Left colon (tissue), 2 donors: ENCODE results near the gene KRT82. TPM values are rescaled to one million over a fixed set of nuclear protein-coding genes. Genes with fewer than 3 reads are reported as not detected.
A peak's percentile ranks its signal among the peaks of the same experiment; 100 is the strongest.

ENCODE experiments used
- ATAC-seq: fragments of 200-7000 bp; cut with Tn5 transposase; one replicate; pipeline ENCODE4 v1.9.1; 2020; ENCODE audit warnings: mild to moderate bottlenecking, moderate library complexity
- DNase-seq, 2 donors: peaks; one replicate each; pipeline ENCODE4 v3.0.0-alpha.2; 2020
- intact Hi-C, 2 donors: fragments of 100-400 bp; cut with DNase I in 1 of 2; cut with micrococcal nuclease in 1 of 2; formaldehyde crosslinking; loops; one replicate each; pipeline versions ENCODE4 v1.11.2 to v1.14.0; 2022; cut with DNase I, micrococcal nuclease
- total RNA-seq, 2 donors: library from RNA; stranded (reverse); fragmentation: NEBNext Ultra II Directional; extraction: Animal tissue kit (Norgen Biotek cat#: 25700); gene quantifications; one replicate each; pipeline ENCODE4 v1.2.1, GENCODE V29; 2021
- donor health status: DM: no; HTN: no; CAD: no.
- donor health status: DM: yes; HTN: yes; CAD: no.

The KRT82 gene
- total RNA-seq, 2 donors from 2014 or later: not detected

DNA sequence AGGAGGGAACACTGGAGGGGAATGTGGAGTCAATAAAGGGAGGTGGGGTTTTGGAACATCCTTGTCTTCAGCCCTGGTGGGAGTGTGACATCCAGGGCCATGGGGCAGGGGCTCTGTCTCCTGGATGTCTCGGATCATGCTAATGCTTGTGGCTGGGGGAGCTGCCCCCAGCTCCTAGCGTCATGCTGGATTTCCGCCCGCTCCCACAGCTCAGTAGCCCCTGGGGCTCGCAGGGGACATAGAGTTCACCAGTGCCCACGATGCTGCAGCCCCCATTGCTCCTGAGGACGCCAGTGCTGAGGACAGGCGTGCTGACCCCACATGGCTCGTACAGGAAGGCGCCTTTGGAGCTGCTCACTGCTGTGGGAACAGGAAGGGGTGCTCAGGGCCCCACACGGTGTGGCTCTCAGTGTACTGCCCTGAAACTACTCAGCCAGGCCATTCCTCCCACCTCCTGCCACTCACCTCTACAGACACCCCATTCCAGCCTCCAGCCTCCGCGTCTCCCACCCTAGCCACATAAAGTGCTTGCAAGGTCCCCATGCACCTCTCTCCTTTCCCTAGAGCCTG lies 11.2 kb downstream of the KRT82 start:
- intact Hi-C loops: loop anchor here in 1 of 2 donors (5.0 kb wide), 1 partner anchor 112 kb away; no protein-coding TSS in a partner anchor
- no peak for ATAC-seq
- DNase-seq: no peak

DNA sequence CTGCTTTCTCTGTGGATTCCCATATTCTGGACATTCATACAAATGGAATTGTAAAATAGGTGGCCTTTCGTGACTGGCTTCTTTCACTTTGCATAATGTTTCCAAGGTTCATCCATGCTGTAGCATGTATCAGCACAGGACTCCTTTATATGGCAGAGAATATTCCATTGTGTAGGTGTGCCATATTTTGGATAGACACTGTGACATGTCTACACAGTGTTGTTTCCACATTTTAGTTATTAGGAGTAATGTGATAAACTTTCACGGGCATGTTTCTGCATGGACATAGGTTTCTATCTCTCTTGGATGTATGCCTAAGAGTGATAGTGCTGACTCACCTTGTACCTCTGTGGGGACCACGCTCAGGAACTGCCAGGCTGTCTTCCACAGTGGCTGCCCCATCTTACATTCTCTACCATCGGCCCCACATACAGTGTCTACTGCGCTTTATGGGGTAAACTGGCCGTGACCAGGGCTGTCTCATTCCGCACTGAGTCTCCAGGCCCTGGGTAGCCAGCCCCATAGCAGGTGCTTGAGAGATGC lies 13.6 kb downstream of the KRT82 start:
- ATAC-seq (no peak), DNase-seq (no peak)
- intact Hi-C loops: loop anchor here in 1 of 2 donors (5.0 kb wide), 1 partner anchor 115 kb away; no protein-coding TSS in a partner anchor

DNA sequence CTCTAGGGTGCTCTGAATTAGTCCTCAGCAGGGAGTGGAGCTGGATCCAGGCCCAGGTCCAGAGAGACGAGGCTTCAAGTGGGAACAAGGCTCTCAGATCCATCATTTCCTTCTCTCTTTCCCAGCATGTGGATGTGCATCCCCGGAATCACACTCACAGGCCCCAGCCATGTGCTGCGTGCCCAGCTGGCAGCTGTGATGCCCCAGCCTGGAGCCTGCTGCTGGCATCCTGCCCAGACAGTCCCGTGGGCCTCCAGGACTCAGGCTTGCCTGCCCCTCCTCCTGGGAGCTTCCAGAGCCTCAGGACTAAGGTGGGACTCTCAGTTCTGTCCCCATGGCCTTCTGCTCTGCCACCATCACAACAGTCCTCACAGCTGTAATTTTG lies 14.5 kb downstream of the KRT82 start:
- peak; percentile 55 for ATAC-seq
- peak; percentile 36 to 59 for DNase-seq
- intact Hi-C loops: loop anchor here in 1 of 2 donors (5.0 kb wide), 1 partner anchor 116 kb away; no protein-coding TSS in a partner anchor

DNA sequence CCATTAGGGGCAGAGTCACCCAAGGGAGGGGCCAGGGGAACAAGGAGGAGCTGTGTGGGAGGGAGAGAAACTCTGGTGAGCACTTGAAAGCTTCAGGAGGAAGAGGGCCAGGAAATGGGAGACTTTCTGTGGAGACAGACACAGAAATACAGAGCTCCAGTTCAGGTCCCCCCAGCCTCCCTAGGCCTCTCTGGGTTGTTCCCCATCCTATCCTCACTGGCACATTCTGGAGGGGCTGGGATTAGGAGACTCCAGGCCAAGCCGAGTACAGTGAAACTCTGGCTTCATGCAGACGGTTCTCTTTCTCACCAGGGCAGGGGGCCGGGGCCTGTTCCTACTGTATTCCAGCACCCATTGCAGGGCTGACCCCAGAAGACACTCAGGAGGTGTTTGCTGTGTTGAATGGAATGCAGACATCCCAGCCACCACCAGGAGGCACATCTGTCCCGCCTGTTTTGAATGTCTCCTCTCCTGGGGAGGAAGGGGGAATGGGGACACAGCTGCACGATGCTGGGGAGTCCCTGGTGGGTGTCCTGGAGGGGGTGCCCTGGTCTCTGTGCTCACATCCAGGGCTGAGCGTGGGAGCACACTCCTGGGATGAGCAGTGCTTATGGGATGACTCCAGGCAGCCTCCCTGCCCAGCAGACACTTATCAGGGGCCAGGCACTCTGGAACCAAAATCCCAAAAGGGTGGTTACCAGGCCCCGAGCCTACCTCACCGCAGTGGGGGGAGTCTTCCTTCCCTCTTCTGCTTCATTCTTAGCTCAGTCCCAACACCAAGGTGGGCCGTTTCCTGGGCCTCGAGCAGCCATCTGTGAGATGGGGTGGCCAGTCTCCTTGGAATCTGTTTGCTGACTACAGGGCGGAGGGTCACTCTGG lies 15.2 kb downstream of the KRT82 start:
- DNase-seq (peak in 1 of 2 donors; percentile 22), ATAC-seq (peak; percentile 58)
- intact Hi-C loops: loop anchor here in 1 of 2 donors (5.0 kb wide), 1 partner anchor 116 kb away; no protein-coding TSS in a partner anchor

DNA sequence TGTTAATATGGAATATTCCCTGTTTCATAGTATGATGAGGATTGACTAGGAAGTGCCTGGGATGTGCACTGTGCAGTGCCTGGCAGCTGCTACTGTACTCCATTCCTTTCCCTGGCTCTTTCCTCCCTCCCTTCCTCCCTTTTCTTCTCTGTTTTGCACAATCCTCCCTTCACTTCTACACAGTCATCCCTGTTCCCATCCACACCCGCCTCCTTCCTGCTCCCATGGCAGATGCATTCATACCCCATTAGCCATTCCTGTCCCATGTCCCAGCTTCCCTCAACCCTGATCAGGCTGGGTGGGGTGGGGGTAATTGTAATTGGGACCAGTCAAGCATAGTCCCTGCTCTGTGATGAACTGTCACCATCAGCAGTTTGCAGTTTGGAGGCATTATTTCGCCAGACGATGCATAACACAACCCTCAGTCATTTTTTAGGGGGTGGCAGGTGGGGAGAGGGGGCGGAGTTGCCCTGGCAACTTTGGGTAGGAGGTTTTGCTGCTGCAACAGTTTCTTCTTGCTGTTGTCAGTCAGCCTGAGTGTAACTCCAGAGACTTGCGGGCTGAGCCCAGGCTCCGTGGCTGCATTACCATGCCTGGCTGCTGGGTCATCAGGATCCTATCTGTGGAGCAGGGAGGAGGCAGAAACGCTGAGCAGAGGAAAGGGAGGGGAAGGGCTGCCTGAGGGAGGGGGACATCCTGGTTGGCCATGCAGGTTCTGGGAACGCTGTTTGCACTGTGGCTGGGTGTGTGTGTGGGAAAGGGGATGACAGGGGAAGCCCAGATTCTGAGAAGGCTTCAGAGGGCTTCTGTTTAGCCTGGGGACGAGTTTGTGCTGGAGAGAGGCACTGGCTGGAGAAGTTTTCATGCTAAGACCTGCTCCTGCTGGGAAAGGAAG lies 16.6 kb downstream of the KRT82 start:
- no peak for DNase-seq
- intact Hi-C loops: loop anchor here in 1 of 2 donors (5.0 kb wide), 1 partner anchor 118 kb away; no protein-coding TSS in a partner anchor
- no peak for ATAC-seq

DNA sequence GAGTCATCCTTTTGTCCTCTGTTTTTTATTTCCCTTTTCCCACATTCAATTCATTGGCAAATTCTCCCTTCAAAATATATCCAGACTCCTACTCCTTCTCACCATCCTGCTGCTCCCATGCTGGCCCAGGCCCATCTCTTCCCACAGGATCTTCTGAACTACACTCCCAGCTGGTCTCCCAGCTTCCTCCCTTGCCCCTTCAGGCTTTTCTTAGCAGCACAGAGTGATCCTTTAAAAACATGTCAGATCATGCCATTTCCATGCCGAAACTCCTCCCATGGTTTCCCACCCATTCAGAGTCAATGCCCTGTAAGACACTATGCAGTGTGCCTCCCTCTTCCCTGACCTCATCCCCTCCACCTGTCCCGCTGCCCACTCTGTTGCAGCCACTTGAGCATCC lies 18.3 kb downstream of the KRT82 start:
- ATAC-seq (no peak), DNase-seq (no peak)
- intact Hi-C loops: no loop called here

DNA sequence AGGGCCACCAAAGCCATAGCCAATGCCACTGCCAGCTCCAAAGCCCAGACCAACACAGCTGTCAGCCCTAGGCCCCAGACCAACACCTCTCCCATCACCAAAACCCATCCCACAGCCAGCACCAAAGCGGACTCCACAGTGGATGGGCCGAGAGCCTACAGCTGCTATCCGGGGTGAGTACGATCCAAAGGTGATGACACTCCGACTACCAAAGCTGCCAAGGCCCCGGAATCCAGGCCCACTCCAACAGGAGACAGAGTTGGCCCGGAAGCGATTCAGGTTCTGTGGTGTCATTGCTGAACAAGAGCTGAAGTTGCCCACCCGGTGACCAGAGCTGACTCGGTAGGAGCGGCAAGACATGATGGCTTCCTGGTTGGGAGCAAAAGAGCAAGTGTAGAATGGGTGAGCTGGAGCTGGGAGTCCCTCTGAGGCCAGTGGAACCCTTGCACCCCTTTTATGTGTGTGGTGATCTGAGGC lies 20.9 kb downstream of the KRT82 start, which contains the start of gene KRT84:
KRT84 (minus strand) TSS at position 427 of the 477 bp plus-strand sequence; CDS start at position 360, 67 bp downstream.
- DNase-seq: no peak
- no peak for ATAC-seq
- intact Hi-C loops: no loop called here

DNA sequence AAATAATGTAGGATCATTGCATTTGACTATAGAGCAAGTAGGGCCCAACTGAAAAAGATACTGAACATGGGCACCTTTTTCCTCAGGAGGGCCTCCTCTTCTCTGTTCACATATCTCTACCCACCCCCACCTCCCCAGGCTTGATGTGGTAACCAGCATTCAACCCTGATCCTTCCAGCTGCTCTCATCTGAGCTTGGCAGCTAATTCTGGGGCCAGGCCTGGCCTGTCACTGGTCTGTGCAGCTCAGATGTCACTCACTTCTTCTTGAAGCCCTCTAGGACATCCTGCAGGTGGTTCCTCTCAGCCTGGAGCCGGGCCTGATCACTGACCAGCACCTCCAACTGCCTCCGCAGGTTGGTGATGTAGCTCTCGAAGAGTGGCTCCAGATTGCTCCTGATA lies 22.8 kb downstream of the KRT82 start:
- DNase-seq: no peak
- intact Hi-C loops: no loop called here

DNA sequence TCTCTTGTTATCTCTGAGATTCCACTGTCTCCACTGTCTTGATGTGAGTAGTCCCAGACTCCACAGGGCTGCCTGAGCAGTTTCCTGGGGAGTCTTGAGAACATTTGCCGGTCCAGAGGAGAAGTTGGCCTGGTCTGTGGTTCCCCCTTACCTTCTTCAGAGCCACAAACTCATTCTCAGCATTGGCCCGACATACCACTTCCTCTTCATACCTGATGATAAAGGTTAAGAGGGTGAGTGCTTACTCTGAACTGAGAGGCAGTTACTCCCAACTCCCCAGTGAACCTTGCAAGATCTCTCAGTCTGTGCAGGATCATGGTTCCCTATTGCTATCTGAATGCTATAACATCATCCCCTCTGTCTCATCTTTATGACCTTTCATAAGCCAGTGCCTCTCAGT lies 23.3 kb downstream of the KRT82 start:
- ATAC-seq: no peak
- intact Hi-C loops: no loop called here

More for the DNA sequence above, 22.8 kb downstream of the KRT82 start:
- ATAC-seq: no peak

DNA sequence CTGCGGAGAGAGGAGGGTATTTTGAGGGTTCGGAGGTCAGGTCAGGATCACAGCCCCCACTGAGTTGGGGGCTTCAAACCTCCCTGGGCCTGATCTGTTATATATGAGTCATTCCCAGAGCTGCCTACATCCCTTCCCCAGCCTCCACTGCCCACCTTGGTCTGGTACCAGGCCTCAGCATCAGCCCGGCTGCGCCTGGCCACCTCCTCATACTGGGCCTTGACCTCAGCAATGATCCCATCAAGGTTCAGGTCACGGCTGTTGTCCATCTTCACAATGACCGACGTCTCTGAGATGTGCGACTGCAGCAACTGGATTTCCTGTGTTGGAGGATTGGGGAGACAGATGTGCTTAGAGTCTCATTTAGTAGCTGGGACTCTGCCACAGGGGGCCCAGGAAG lies 24.9 kb downstream of the KRT82 start:
- no peak for ATAC-seq
- intact Hi-C loops: no loop called here
- DNase-seq: no peak

More for the DNA sequence above, 23.3 kb downstream of the KRT82 start:
- DNase-seq: no peak

DNA sequence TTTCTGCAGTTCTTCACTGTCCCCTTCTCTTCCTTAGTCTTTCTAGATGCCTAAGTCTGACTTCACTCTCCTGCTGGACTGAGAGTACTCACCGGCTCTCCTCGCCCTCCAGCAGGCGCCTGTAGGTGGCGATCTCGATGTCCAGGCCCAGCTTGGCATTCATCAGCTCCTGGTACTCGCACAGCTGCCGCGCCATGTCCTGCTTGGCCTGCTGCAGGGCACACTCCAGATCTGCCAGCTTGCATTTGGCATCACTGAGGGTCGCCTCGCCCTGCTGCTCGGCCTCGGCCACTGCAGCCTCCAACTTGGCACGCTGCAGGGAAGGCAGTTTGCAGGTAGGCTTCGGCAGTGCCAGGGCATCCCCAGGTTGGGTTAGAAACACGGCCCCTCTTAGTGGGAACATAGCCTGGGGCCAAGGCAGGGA lies 25.9 kb downstream of the KRT82 start:
- intact Hi-C loops: no loop called here
- DNase-seq: peak in 1 of 2 donors; percentile 50
- ATAC-seq: peak; percentile 55

DNA sequence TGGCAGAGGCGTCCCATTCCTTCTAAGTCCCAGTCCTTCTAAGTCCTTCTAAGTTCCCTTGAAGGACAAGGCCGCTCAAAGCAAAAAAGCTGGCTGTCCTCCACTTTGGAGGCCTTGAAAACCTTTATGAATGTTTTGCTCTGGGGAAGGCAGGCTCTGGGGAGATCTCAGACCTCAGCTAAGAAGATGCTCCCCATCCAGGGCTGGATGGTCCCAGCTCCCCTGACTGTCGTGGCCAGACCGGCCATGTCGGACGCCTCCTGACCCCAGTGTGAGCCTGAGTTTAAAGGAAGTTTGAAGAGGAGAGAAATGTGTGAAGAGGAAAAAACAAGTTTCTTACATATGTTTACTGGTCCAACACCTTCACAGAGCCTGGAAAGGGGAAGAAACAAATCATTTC lies 26.6 kb downstream of the KRT82 start:
- no peak for ATAC-seq
- intact Hi-C loops: loop anchor here in 1 of 2 donors (10.0 kb wide), 1 partner anchor 125 kb away; no protein-coding TSS in a partner anchor
- no peak for DNase-seq

DNA sequence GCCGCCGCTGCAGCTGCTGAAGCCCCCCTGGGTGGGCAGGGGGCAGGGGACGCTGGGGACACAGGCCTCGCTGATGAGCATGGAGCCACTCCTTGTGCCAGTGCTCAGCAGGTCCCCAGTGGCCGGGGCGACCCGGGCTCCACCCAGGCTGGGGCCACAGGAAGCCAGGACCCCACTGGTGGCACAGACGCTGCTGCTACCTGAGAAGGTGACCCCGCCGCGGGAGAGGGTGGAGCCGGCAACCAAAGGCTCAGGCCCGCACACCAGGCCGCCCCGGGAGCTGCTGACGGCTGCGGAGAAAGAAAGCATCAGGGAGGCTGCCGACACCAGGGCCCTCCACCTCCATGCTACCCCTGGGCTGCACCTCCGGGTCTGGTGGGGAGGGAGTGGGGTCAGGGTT lies 28.0 kb downstream of the KRT82 start:
- intact Hi-C loops: loop anchor here in 1 of 2 donors (10.0 kb wide), 1 partner anchor 127 kb away; no protein-coding TSS in a partner anchor
- ATAC-seq: no peak
- no peak for DNase-seq

DNA sequence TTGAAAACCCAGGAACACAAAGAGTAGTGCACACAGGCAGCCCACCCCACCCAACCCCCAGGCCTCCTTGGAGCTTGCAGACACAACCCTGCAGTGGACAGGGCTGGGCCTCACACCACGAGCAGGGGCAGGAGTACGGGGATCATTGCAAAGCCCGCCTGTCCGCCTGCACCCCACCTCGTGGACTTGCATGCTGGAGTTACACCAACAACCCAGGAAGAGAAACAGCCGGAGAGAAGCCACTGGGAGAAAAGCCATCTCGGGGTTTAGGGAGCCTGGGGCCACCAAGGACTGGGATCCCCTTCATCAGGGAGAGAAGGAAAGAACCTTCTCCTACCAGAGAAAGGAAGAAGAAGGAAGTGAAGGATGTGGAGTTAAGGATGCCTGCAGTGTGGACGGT lies 28.9 kb downstream of the KRT82 start:
- intact Hi-C loops: loop anchor here in 1 of 2 donors (10.0 kb wide), 1 partner anchor 128 kb away; no protein-coding TSS in a partner anchor
- ATAC-seq (no peak), DNase-seq (no peak)

DNA sequence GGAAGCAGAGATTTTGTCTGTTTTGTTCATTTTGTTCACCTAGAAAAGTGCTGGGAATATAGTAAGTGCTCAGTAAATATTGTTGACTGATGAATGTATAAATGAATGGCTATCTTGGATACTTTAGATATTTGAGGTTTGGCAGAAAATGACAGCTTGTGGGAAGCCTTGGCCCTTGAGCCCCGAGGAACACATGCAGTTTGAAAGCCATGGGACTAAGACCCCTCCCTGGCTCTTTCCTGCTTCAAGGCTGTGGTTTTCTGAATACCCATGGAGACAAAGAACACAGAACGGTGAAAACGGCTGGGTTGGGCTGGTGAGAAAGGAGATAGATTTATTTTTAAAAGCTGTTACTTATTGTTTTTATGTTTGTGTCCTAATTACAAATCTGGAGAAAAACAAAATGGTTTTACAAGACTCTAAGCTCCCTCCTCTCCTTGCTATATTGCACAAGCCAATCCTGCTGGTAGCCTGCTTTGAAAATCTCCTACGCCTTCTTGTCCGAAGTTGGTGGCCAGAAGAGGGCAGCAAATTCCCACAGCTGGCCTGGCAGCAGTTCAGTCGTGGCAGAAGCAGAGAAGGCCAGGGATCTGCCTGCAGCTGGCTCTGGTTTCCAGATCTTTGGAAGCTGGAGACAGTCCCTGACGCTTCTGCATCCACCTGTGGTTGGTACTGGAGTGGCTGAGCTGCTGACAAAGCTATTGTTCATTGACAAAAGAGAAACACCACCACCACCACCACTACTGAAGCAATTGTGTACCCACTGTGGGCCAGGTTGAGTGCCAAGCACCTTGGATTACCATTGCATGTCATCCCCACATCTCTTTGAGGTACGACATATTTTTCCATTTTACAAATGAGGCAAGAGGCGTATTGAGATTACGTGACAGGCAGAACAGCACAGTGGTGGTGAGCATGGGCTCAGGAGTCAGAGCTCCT lies 33.6 kb downstream of the KRT82 start:
- DNase-seq (peak; percentile 65 to 85), ATAC-seq (peak; percentile 92)
- intact Hi-C loops: loop anchor here in 1 of 2 donors (5.0 to 10.0 kb wide), 2 partner anchors 132 to 505 kb away; no protein-coding TSS in a partner anchor

DNA sequence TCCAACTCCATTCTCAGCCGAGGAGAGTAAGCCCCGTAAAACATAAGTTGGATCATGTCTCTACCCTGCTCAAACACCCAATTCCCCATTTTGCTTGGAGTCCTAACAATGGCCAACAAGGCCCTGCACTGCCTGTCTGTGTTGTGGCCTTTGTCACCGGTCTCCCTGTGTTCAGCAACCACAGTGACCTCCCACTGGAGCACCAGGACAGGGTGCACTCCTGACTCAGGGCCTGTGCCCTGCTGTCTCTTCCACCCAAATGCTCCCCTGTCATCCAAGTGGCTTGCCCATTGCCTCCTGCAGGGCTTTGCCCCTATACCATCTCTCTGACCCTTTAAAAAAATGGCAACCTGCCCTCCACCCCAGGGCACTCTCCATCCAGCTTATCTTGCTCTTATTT lies 34.4 kb downstream of the KRT82 start:
- no peak for DNase-seq
- intact Hi-C loops: loop anchor here in 1 of 2 donors (5.0 to 10.0 kb wide), 2 partner anchors 133 to 506 kb away; no protein-coding TSS in a partner anchor
- ATAC-seq: no peak
